HG03175 (cell line): Measurements from ENCODE around the gene CPA2.
"Not testable (repeated sequence)": the region's sequence is repeated elsewhere in the genome, so short reads cannot be mapped to it uniquely, and the experiment has no call there.

Experiments
- ATAC-seq: cut with Tn5 transposase; IDR thresholded peaks from one replicate; pipeline ENCODE4 v1.9.1; 2021; ENCODE audit warnings: mild to moderate bottlenecking, moderate library complexity; ENCODE audit not compliant: unreplicated experiment

Gene CPA2

GRCh38 chr7:130304878-130305277 is 38.2 kb downstream of the CPA2 start:
- no peak for ATAC-seq

DNA sequence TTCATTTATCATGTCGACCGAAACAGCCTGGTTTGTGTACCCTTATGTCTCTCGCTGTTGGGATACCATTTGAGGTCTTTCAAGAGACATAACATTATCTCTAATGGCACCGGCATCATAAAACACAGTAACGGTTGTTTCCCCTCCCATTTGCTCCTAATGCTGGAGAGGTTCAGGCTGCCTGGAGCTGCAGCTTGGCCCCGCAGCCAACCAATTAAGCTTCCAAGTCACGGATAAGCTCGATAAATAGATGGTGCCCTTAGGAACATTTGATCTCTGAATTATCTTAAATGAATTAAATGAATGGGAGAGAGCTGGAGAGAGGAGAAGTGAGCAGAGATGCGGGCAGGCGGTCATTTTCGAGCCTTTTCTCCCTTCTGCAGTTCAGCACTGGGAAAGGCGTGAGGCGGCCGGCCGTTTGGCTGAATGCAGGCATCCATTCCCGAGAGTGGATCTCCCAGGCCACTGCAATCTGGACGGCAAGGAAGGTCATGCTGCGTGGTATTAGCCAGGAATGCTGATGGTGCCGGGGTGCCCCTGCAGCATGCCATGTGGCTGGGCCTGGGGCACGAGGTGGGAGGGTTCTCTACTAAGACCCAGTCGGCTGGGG is 38.9 kb downstream of the CPA2 start:
- ATAC-seq, result no peak

- ATAC-seq, result no peak
Observed at GRCh38 chr7:130309986-130310385, 43.3 kb downstream of the CPA2 start.

- no peak for ATAC-seq
Observed at GRCh38 chr7:130314305-130314704, 47.6 kb downstream of the CPA2 start.

- ATAC-seq, result no peak
Observed at GRCh38 chr7:130319541-130319940, 52.9 kb downstream of the CPA2 start.

DNA sequence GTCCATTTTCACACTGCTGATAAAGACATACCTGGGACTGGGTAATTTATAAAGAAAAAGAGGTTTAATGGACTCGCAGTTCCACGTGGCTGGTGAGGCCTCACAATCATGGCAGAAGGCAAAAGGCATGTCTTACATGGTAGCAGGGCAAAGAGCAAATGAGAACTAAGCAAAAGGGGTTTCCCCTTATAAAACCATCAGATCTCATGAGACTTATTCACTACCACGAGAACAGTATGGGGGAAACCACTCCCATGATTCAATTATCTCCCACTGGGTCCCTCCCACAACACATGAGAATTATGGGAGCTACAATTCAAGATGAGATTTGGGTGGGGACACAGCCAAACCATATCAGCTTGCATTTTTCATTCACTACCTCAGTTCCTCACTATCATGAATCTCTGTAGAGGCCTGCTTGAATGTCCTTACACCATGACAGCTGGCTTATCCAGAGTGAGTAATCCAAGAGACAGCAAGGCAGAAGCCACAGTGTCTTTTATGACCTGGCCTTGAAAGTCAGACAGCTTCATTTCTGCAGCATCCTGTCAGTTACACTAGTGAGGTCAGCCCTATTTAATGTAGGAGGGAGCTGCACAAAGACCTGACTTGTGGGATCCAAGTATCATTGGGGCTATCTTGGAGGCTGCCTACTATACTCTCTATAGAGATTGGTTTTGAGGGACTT is 55.0 kb downstream of the CPA2 start:
- not testable (repeated sequence) for ATAC-seq

GRCh38 chr7:130322615-130323014 is 56.0 kb downstream of the CPA2 start:
- ATAC-seq, result no peak

- no peak for ATAC-seq
Observed at GRCh38 chr7:130324306-130324943, 57.8 kb downstream of the CPA2 start.

DNA sequence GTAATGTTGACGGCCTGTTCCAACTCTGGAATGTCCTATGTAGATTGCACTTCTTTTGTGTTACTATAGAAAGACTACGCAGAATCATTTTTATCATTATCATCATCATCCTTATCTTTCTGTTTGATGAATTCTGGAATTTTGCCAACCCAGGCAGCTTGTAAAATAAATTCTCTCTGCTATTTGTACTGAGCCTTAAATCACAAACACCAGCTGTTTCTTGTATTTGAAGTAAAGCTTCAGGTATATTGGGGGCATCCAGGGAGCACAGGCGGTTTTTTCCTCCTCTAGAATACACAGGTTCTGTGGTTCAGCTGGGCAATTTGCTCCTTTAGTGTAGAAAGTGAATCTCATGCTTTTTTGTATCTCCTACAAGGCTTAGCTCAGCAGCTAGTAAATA is 63.0 kb downstream of the CPA2 start:
- no peak for ATAC-seq

GRCh38 chr7:130332259-130333053 is 65.8 kb downstream of the CPA2 start:
- no peak for ATAC-seq

DNA sequence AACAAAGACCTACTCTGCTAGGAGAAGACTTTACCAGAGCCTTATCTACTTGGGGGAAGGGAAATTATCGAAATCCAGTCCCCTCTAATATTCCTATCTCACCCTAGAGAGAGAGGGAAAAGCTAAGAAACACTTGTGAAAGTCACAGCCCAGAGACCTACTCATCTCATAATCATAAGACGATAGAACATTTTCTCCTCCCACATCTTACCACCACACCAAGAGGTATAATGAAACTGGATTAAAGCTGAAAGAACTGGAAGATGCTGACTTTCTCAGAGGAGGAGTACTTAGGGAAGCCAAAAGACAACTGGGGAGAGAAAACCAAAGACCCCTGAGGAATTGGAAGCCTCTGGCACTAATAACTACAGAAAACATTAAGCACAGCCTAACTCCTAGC is 67.2 kb downstream of the CPA2 start:
- ATAC-seq, result no peak

DNA sequence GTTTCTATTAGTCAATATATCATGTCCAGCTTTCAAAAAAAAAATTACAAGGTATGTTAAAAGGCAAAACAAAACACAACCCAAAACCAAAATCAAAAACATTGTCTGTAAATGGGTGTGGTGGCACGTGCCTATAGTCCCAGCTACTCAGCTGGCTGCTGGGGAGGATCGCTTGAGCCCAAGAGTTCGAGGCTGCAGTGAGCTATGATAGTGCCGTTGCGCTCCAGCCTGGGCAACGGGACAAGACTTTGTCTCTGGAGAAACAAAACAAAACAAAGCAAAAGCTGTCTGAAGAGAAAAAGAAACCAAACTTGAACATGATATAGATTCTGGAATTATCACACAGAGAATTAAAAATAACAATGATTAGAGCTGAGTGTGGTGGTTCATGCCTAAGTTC is 67.6 kb downstream of the CPA2 start:
- ATAC-seq, result no peak

DNA sequence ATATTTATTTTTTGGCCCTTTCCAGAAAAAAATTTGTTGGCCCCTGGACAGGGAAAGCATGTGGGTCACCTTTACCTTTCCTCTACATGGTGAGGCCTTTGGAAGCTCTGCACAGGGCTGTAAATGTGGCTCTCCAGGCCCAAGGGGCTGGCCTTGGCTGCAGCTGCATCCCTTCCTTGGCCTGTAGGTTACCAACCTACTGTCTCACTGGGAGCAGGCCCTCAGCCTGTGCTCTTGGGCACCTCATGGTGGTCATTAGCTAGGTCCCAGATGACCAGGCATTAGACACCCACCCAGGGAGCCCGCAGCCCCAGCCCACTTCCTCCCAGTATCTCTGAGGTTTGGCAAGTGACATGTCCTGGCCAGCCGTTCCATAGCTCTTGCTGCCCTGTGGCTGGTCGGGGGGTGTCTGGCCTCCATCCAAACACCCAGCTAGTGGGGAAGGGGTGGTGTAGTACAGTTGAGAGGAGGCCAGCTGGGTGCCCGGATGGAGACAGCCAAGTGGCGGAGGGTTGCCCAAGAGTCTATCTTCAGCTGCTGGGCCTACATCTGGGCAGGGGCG is 70.8 kb downstream of the CPA2 start:
- no peak for ATAC-seq

DNA sequence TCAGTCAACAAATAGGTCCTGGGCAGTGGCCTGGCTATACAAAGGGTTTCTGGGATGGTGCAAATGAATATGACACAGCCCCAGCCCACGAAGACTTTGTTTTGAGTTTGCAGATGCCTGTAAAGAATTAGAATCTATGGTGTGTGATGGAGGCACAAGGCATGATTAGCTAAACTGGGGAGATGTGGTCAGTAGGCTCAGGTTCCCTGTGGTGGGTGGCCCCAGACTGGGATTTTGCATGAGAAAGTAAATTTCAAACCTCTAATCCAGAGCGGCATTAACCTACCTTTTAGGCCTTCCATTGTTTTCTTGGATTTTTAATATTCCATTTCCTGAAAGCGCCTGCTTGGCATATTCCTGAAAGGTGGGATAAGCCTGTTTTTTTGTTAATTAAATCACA is 71.6 kb downstream of the CPA2 start:
- no peak for ATAC-seq
